HEK293 (cell line): ENCODE results near the gene PSMD8.

ENCODE experiments used
- CTCF ChIA-PET: fragments of 350-600 bp; formaldehyde crosslinking; extraction: SDS; loops from one replicate; lab custom pipeline; 2021; ENCODE audit warnings: antibody characterized with exemption; lab: Yijun Ruan, JAX
- POLR2A ChIA-PET: fragments of 300-600 bp; formaldehyde crosslinking; extraction: SDS; loops from one replicate; lab custom pipeline; 2020; ENCODE audit warnings: antibody characterized with exemption, inconsistent platforms; lab: Yijun Ruan, JAX
- H3K27ac ChIP-seq: fragments of 200-500 bp; sonication (Bioruptor generic); 2 replicates; pipeline ENCODE4 v1.5.1; 2014; ENCODE audit warnings: low read depth, low read length, control low read depth, inconsistent platforms; ENCODE audit errors: extremely low read depth
- H3K36me3 ChIP-seq, 2 experiments: fragments of 200-500 bp in 1 of 2; sonication (Bioruptor generic) in 1 of 2; 1 replicate in 1 of 2; 2 replicates in 1 of 2; pipeline ENCODE4 v1.5.1; 2014 to 2017; ENCODE audit warnings: inconsistent platforms in 2 of 2, low read length in 2 of 2; ENCODE audit not compliant: control insufficient read depth in 2 of 2, insufficient read depth in 1 of 2
- H3K4me1 ChIP-seq: fragments of 200-500 bp; sonication (Bioruptor generic); 2 replicates; pipeline ENCODE4 v1.5.1; 2014; ENCODE audit warnings: mild to moderate bottlenecking, low read length, inconsistent platforms; ENCODE audit not compliant: control insufficient read depth, insufficient read depth
- H3K4me3 ChIP-seq: 2 replicates; pipeline ENCODE4 v1.5.1; 2011; ENCODE audit warnings: low read depth, mild to moderate bottlenecking, control low read depth, low read length, moderate library complexity
- H3K9me3 ChIP-seq: fragments of 200-500 bp; sonication (Bioruptor generic); 2 replicates; pipeline ENCODE4 v1.5.1; 2014; ENCODE audit warnings: low read depth, low read length, inconsistent platforms; ENCODE audit not compliant: control insufficient read depth, insufficient read depth
- BCL11B ChIP-seq: fragments of 450-650 bp; formaldehyde crosslinking; IDR thresholded peaks from 2 replicates; pipeline ENCODE4 v1.5.1; 2016; ENCODE audit warnings: low read depth, missing biosample characterization, missing genetic modification characterization
- IKZF3 ChIP-seq: fragments of 450-650 bp; IDR thresholded peaks from 2 replicates; pipeline ENCODE4 v1.5.0; 2018; ENCODE audit warnings: missing biosample characterization, mild to moderate bottlenecking, missing genetic modification characterization, moderate library complexity
- KLF10 ChIP-seq: fragments of 450-650 bp; IDR thresholded peaks from 2 replicates; pipeline ENCODE4 v1.5.1; 2018; ENCODE audit warnings: missing biosample characterization, mild to moderate bottlenecking, missing genetic modification characterization
- KLF9 ChIP-seq: fragments of 450-650 bp; formaldehyde crosslinking; IDR thresholded peaks from 2 replicates; pipeline ENCODE4 v1.5.1; 2016; ENCODE audit warnings: missing biosample characterization, missing genetic modification characterization, low read depth
- SP3 ChIP-seq: fragments of 450-650 bp; formaldehyde crosslinking; IDR thresholded peaks from 2 replicates; pipeline ENCODE4 v1.5.1; 2016; ENCODE audit warnings: missing biosample characterization, missing genetic modification characterization
- ZBTB48 ChIP-seq: fragments of 450-650 bp; formaldehyde crosslinking; IDR thresholded peaks from 2 replicates; pipeline ENCODE4 v1.5.1; 2016; ENCODE audit warnings: missing biosample characterization, missing genetic modification characterization
- ZFHX2 ChIP-seq: fragments of 450-650 bp; formaldehyde crosslinking; conservative IDR thresholded peaks from 2 replicates; pipeline ENCODE4 v1.5.1; 2016; ENCODE audit warnings: missing biosample characterization, missing genetic modification characterization
- ZFP69B ChIP-seq: fragments of 450-650 bp; formaldehyde crosslinking; IDR thresholded peaks from 2 replicates; pipeline ENCODE4 v1.5.1; 2016; ENCODE audit warnings: missing biosample characterization, missing genetic modification characterization
- ZNF157 ChIP-seq: fragments of 450-650 bp; formaldehyde crosslinking; IDR thresholded peaks from 2 replicates; pipeline ENCODE4 v1.5.1; 2016; ENCODE audit warnings: missing biosample characterization, missing genetic modification characterization
- ZNF239 ChIP-seq: fragments of 450-650 bp; formaldehyde crosslinking; IDR thresholded peaks from 2 replicates; pipeline ENCODE4 v1.5.1; 2016; ENCODE audit warnings: missing biosample characterization, missing genetic modification characterization
- ZNF324 ChIP-seq: fragments of 450-650 bp; formaldehyde crosslinking; IDR thresholded peaks from 2 replicates; pipeline ENCODE4 v1.5.1; 2016; ENCODE audit warnings: missing biosample characterization, missing genetic modification characterization
- ZNF354C ChIP-seq: fragments of 450-650 bp; formaldehyde crosslinking; IDR thresholded peaks from 2 replicates; pipeline ENCODE4 v1.5.1; 2016; ENCODE audit warnings: missing biosample characterization, missing genetic modification characterization, low read depth, borderline replicate concordance
- ZNF394 ChIP-seq: fragments of 450-650 bp; formaldehyde crosslinking; IDR thresholded peaks from 2 replicates; pipeline ENCODE4 v1.5.1; 2016; ENCODE audit warnings: missing biosample characterization, missing genetic modification characterization, mild to moderate bottlenecking, moderate library complexity, borderline replicate concordance
- ZNF404 ChIP-seq: fragments of 450-650 bp; formaldehyde crosslinking; IDR thresholded peaks from 2 replicates; pipeline ENCODE4 v1.5.1; 2017; ENCODE audit warnings: missing biosample characterization, missing genetic modification characterization
- ZNF433 ChIP-seq: fragments of 450-650 bp; formaldehyde crosslinking; IDR thresholded peaks from 2 replicates; pipeline ENCODE4 v1.5.1; 2016; ENCODE audit warnings: missing biosample characterization, missing genetic modification characterization, low read depth
- ZNF558 ChIP-seq: fragments of 450-650 bp; formaldehyde crosslinking; IDR thresholded peaks from 2 replicates; pipeline ENCODE4 v1.5.1; 2016; ENCODE audit warnings: missing biosample characterization, missing genetic modification characterization
- ZNF624 ChIP-seq: fragments of 450-650 bp; formaldehyde crosslinking; IDR thresholded peaks from 2 replicates; pipeline ENCODE4 v1.5.1; 2017; ENCODE audit warnings: missing biosample characterization, missing genetic modification characterization
- ZNF654 ChIP-seq: fragments of 450-650 bp; formaldehyde crosslinking; IDR thresholded peaks from 2 replicates; pipeline ENCODE4 v1.5.1; 2016; ENCODE audit warnings: low read depth, missing biosample characterization, missing genetic modification characterization
- ZNF660 ChIP-seq: fragments of 450-650 bp; IDR thresholded peaks from 2 replicates; pipeline ENCODE4 v1.5.1; 2018; ENCODE audit warnings: missing biosample characterization, mild to moderate bottlenecking, missing genetic modification characterization
- TF ChIP-seq, protein P1 (sequence below): fragments of 450-650 bp; IDR thresholded peaks from 2 replicates; pipeline ENCODE4 v1.5.1; 2018; ENCODE audit warnings: missing biosample characterization, missing genetic modification characterization
- TF ChIP-seq, protein P2 (sequence below): fragments of 450-650 bp; formaldehyde crosslinking; optimal IDR thresholded peaks from 2 replicates; pipeline ENCODE3; 2016; ENCODE audit warnings: missing biosample characterization, mild to moderate bottlenecking, missing genetic modification characterization
- TF ChIP-seq, protein P3 (sequence below): fragments of 450-650 bp; formaldehyde crosslinking; IDR thresholded peaks from 2 replicates; pipeline ENCODE4 v1.5.1; 2016; ENCODE audit warnings: missing biosample characterization, missing genetic modification characterization
- TF ChIP-seq, protein P4 (sequence below): fragments of 450-650 bp; formaldehyde crosslinking; IDR thresholded peaks from 2 replicates; pipeline ENCODE4 v1.5.1; 2016; ENCODE audit warnings: missing biosample characterization, missing genetic modification characterization
- TF ChIP-seq, protein P5 (sequence below): fragments of 450-650 bp; formaldehyde crosslinking; IDR thresholded peaks from 2 replicates; pipeline ENCODE4 v1.5.1; 2016; ENCODE audit warnings: missing biosample characterization, missing genetic modification characterization
- TF ChIP-seq, protein P6 (sequence below): fragments of 450-650 bp; formaldehyde crosslinking; IDR thresholded peaks from 2 replicates; pipeline ENCODE4 v1.5.1; 2016; ENCODE audit warnings: missing biosample characterization, missing genetic modification characterization

PSMD8 gene

DNA sequence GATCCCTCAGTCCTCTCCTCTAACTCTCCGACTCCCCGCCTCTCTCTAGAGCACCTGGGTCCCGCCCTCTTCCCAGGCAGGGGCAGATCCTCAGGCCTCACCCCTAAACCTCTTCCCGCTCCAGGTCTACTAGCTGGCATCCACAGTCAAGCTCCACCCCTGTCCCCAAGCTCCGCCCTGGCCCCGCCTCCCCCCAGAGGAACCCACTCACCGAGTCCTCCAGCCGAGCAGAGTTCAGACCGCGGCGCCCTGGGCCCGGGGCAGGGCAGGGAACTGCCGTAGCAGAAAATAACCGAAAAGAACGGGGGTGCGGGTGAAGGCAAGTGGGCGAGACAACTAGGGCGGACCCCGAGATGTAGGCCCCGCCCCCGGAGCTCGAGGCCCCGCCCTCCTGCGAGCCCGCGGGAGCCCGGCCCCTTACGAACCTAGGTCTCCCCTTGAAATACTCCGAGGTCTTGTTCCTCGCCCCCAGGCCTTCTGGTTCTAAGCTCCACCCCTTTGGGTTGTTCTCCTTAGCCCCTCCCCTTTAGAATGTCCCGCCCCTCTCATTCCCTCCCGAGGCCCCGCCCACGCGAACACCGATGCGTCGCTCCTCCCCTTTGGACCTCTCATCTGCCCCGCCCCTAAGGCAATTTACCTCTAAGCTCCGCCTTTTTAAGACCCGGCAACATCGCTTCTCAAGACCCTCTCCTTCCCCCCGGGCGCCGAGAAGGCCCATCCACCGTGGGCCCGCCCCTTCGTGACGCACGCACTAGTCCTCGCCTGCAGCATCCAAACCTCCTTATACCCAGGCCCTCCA lies 13.4 kb downstream of the PSMD8 start, which contains the start of gene GGN (continued):
- TF ChIP-seq, protein P1, sequence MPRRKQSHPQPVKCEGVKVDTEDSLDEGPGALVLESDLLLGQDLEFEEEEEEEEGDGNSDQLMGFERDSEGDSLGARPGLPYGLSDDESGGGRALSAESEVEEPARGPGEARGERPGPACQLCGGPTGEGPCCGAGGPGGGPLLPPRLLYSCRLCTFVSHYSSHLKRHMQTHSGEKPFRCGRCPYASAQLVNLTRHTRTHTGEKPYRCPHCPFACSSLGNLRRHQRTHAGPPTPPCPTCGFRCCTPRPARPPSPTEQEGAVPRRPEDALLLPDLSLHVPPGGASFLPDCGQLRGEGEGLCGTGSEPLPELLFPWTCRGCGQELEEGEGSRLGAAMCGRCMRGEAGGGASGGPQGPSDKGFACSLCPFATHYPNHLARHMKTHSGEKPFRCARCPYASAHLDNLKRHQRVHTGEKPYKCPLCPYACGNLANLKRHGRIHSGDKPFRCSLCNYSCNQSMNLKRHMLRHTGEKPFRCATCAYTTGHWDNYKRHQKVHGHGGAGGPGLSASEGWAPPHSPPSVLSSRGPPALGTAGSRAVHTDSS (tag by site-specific recombination): no peak
- TF ChIP-seq, protein P2, sequence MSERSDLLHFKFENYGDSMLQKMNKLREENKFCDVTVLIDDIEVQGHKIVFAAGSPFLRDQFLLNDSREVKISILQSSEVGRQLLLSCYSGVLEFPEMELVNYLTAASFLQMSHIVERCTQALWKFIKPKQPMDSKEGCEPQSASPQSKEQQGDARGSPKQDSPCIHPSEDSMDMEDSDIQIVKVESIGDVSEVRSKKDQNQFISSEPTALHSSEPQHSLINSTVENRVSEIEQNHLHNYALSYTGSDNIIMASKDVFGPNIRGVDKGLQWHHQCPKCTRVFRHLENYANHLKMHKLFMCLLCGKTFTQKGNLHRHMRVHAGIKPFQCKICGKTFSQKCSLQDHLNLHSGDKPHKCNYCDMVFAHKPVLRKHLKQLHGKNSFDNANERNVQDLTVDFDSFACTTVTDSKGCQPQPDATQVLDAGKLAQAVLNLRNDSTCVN: peak; percentile 30
- no peak for TF ChIP-seq ZNF394 (tag by site-specific recombination)
- TF ChIP-seq, protein P3, sequence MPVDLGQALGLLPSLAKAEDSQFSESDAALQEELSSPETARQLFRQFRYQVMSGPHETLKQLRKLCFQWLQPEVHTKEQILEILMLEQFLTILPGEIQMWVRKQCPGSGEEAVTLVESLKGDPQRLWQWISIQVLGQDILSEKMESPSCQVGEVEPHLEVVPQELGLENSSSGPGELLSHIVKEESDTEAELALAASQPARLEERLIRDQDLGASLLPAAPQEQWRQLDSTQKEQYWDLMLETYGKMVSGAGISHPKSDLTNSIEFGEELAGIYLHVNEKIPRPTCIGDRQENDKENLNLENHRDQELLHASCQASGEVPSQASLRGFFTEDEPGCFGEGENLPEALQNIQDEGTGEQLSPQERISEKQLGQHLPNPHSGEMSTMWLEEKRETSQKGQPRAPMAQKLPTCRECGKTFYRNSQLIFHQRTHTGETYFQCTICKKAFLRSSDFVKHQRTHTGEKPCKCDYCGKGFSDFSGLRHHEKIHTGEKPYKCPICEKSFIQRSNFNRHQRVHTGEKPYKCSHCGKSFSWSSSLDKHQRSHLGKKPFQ (tag by site-specific recombination): no peak
- no peak for TF ChIP-seq ZFP69B (tag by site-specific recombination)
- no peak for TF ChIP-seq ZNF157 (tag by site-specific recombination)
- no peak for TF ChIP-seq IKZF3 (tag by site-specific recombination)
- TF ChIP-seq ZNF324 (tag by site-specific recombination): no peak
- TF ChIP-seq, protein P4, sequence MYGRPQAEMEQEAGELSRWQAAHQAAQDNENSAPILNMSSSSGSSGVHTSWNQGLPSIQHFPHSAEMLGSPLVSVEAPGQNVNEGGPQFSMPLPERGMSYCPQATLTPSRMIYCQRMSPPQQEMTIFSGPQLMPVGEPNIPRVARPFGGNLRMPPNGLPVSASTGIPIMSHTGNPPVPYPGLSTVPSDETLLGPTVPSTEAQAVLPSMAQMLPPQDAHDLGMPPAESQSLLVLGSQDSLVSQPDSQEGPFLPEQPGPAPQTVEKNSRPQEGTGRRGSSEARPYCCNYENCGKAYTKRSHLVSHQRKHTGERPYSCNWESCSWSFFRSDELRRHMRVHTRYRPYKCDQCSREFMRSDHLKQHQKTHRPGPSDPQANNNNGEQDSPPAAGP (tag by site-specific recombination): 0 out of 2 replicates have a peak, but pooled peaks have one; percentile 20

DNA sequence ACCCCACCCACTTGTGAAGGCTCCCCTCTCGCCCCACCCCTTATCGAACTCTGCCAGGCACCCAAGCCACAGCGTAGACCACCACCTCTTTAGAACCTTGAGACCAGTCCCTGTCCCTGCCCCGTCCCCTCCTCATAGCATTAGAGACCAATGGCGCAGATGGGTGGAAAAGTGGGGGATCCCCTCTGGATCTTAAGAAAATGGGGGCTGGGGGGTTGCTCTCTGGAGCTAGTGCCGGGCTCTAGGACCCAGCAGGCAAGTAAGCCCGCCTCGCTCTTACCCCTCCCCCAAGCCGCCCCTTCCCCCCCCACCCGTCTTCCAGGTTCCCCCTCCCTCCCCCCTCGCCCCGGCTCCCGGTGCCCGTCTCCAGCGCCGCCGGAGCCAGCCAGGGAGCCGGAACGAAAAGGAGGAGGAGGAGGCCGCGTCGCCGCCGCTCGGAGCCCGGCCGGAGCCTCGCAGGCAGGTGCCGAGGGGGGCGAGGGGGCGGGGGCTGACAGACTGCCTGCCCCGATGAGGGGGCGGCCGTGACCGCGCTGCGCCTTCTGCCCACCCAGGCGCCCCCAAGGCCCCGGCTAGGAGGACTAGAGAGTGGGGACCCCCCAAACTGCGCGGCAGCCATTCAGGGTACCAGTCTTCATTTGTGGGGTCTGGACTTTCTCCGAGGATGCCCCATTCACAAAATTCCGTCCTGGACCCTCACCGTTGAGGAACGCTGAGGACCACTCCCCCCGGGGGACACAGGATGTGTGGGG lies 14.2 kb downstream of the PSMD8 start, which contains the start of gene SPRED3:
TSS of gene SPRED3 (plus strand) at position 349 of the 752 bp plus-strand sequence. CDS start 1,606 bp downstream, outside the sequence.
- CTCF ChIA-PET: interaction anchor here (0.7 to 9.2 kb wide), 11 partner anchors 14 to 542 kb away, joined by 3 to 76 read pairs (median 5); partner anchors contain the start of genes FAM98C, MRPS12, PSMD8 and SARS2
- Histone ChIP-seq H3K4me3 (peak within 1 kb of the TSS; percentile 56), H3K4me1 (peaks cover 19% of the 10 kb centered on the region), H3K9me3 (no peaks in the 10 kb centered on the region), H3K36me3 (peaks cover 13 to 32% of the 10 kb centered on the region in 2 experiments), H3K27ac (peak within 1 kb of the TSS; percentile 63)
- POLR2A ChIA-PET: interaction anchor here (0.5 to 4.7 kb wide), 40 partner anchors 7 to 1707 kb away, joined by 3 to 223 read pairs (median 5); partner anchors contain the start of genes ACTN4, C19orf33, CATSPERG and EIF3K
- TF ChIP-seq, protein P5, sequence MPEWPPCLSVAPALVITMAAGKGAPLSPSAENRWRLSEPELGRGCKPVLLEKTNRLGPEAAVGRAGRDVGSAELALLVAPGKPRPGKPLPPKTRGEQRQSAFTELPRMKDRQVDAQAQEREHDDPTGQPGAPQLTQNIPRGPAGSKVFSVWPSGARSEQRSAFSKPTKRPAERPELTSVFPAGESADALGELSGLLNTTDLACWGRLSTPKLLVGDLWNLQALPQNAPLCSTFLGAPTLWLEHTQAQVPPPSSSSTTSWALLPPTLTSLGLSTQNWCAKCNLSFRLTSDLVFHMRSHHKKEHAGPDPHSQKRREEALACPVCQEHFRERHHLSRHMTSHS (tag by site-specific recombination): no peak
- TF ChIP-seq, protein P6, sequence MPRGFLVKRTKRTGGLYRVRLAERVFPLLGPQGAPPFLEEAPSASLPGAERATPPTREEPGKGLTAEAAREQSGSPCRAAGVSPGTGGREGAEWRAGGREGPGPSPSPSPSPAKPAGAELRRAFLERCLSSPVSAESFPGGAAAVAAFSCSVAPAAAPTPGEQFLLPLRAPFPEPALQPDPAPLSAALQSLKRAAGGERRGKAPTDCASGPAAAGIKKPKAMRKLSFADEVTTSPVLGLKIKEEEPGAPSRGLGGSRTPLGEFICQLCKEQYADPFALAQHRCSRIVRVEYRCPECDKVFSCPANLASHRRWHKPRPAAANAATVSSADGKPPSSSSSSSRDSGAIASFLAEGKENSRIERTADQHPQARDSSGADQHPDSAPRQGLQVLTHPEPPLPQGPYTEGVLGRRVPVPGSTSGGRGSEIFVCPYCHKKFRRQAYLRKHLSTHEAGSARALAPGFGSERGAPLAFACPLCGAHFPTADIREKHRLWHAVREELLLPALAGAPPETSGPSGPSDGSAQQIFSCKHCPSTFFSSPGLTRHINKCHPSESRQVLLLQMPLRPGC: no peak
- peak; percentile 53 for TF ChIP-seq KLF10 (tag by site-specific recombination)
- TF ChIP-seq ZNF558 (tag by site-specific recombination): no peak
- peak; percentile 80 for TF ChIP-seq ZBTB48 (tag by site-specific recombination)
- peak; percentile 3 for TF ChIP-seq SP3
- TF ChIP-seq ZFHX2 (tag by site-specific recombination): peak; percentile 78
- TF ChIP-seq KLF9: peak; percentile 72
- no peak for TF ChIP-seq ZNF654 (tag by site-specific recombination)
- TF ChIP-seq BCL11B: no peak
- no peak for TF ChIP-seq ZNF624 (tag by site-specific recombination)
- TF ChIP-seq ZNF239 (tag by site-specific recombination): no peak
- no peak for TF ChIP-seq ZNF404 (tag by site-specific recombination)
- no peak; the same call in 1 of the 2 replicates for TF ChIP-seq ZNF660 (tag by site-specific recombination)
- no peak for TF ChIP-seq ZNF354C (tag by site-specific recombination)
- TF ChIP-seq ZNF433 (tag by site-specific recombination): no peak
